ENCODE measurements around the gene MYL9. TPM values are rescaled to one million over a fixed set of nuclear protein-coding genes. Genes with fewer than 3 reads are reported as not detected.

MYL9 gene
- total RNA-seq, 1 experiment from 2014 or later, result 49.3 TPM

DNA sequence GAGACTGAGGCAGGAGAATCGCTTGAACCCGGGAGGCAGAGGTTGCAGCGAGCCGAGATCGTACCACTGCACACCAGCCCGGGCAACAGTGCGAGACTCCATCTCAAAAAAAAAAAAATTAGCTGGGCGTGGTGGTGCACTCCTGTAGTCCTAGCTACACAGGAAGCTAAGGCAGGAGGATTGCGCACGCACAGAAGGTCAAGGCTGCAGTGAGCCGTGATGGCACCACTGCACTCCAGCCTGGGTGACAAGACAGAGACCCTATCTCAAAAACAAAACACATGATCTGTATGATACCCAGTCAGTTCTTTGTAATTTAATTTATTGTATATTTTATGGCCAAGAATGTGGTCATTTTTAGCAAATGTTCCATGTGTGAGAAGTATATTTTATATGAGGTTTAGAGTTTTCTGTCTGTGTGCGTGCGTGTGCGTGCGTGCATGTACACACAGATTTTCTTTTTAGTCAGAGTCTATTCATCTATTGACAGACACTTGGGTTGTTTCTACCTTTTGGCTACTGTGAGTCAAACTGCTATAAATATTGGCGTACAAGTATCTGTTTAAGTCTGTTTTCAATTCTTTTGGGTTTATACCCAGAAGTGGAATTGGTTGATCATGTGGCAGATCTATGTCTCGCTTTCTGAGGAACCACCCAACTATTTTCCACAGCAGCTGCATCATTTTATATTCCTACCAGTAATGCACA is 22.2 kb upstream of the MYL9 start:
- Histone ChIP-seq H3K36me3 (ENCODE audit: control insufficient read depth in 1 of 2, insufficient read depth in 2 of 2, low read length in 2 of 2) (peaks cover 0 to 2% of the 10 kb centered on the region in 2 experiments; a peak in 2 of 4 replicates), H3K9ac (ENCODE audit: low read length) (no peak overlapping the region), H3K79me2 (ENCODE audit: insufficient read depth, low read length) (no peaks in the 10 kb centered on the region), H3K9me2 (ENCODE audit: insufficient read depth) (no peaks in the 10 kb centered on the region), H3K27me3 (ENCODE audit: insufficient read depth, low read length) (no peaks in the 10 kb centered on the region), H3K27ac (ENCODE audit: low read depth, low read length) (no peak overlapping the region), H4K20me1 (ENCODE audit: insufficient read depth) (no peaks in the 10 kb centered on the region), H3K4me2 (ENCODE audit: low read length) (no peak overlapping the region), H3K4me1 (ENCODE audit: control insufficient read depth in 1 of 2, insufficient read depth in 2 of 2, low read length in 2 of 2) (no peaks in the 10 kb centered on the region), H3K9me3 (ENCODE audit: control insufficient read depth in 1 of 2, insufficient read depth in 1 of 2, low read depth in 1 of 2, low read length in 2 of 2) (no peaks in the 10 kb centered on the region), H2AFZ (ENCODE audit: low read depth, low read length, poor library complexity, severe bottlenecking) (no peak overlapping the region), H3K4me3 (replicated peaks in 1 of 2; ENCODE audit: low read depth in 1 of 2, low read length in 2 of 2) (no peak overlapping the region)
- no peak for DNase-seq (ENCODE audit: low read depth, low spot score)
- RAD21 ChIA-PET (ENCODE audit: low non-redundant PET in 1 of 2, low total read pairs in 2 of 2, uncharacterized antibody in 2 of 2, unreplicated experiment in 2 of 2), result no interaction called here
- CTCF ChIA-PET, result interaction anchor here (1.4 to 1.6 kb wide), 2 partner anchors 13 to 14 kb away, joined by 5 read pairs; no protein-coding TSS in a partner anchor
- BruUV-seq (replicated peaks), result no TSS peak
- POLR2A ChIA-PET, result no interaction called here
- intact Hi-C loops (cut with micrococcal nuclease), result no loop called here
- TF ChIP-seq SRF (IDR thresholded peaks at IDR 0.05; ENCODE audit: low read depth) (no peak), SIN3A (IDR thresholded peaks at IDR 0.05; ENCODE audit: low read depth) (no peak)
- TF ChIP-seq, protein P1, sequence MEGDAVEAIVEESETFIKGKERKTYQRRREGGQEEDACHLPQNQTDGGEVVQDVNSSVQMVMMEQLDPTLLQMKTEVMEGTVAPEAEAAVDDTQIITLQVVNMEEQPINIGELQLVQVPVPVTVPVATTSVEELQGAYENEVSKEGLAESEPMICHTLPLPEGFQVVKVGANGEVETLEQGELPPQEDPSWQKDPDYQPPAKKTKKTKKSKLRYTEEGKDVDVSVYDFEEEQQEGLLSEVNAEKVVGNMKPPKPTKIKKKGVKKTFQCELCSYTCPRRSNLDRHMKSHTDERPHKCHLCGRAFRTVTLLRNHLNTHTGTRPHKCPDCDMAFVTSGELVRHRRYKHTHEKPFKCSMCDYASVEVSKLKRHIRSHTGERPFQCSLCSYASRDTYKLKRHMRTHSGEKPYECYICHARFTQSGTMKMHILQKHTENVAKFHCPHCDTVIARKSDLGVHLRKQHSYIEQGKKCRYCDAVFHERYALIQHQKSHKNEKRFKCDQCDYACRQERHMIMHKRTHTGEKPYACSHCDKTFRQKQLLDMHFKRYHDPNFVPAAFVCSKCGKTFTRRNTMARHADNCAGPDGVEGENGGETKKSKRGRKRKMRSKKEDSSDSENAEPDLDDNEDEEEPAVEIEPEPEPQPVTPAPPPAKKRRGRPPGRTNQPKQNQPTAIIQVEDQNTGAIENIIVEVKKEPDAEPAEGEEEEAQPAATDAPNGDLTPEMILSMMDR (IDR thresholded peaks at IDR 0.05 in 2 of 3, conservative IDR thresholded peaks at IDR 0.05 in 1 of 3; ENCODE audit: borderline replicate concordance in 1 of 3, insufficient read depth in 1 of 3, low read depth in 2 of 3, low read length in 2 of 3), result no peak
- TF ChIP-seq, protein P2, sequence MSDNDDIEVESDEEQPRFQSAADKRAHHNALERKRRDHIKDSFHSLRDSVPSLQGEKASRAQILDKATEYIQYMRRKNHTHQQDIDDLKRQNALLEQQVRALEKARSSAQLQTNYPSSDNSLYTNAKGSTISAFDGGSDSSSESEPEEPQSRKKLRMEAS (IDR thresholded peaks at IDR 0.05), result no peak
- no peak for ATAC-seq

GRCh38 chr20:36519944-36520343 is 21.4 kb upstream of the MYL9 start:
- no peak for DNase-seq (ENCODE audit: low read depth, low spot score)
- ChIA-PET CTCF (no interaction called here), POLR2A (no interaction called here), RAD21 (ENCODE audit: low non-redundant PET in 1 of 2, low total read pairs in 2 of 2, uncharacterized antibody in 2 of 2, unreplicated experiment in 2 of 2) (no interaction called here)
- intact Hi-C loops (cut with micrococcal nuclease), result no loop called here
- Histone ChIP-seq H3K4me3 (replicated peaks in 1 of 2; ENCODE audit: low read depth in 1 of 2, low read length in 2 of 2) (no peak overlapping the region), H3K9me3 (ENCODE audit: control insufficient read depth in 1 of 2, insufficient read depth in 1 of 2, low read depth in 1 of 2, low read length in 2 of 2) (no peaks in the 10 kb centered on the region), H3K27me3 (ENCODE audit: insufficient read depth, low read length) (no peaks in the 10 kb centered on the region), H3K27ac (ENCODE audit: low read depth, low read length) (no peak overlapping the region), H3K9ac (ENCODE audit: low read length) (no peak overlapping the region), H4K20me1 (ENCODE audit: insufficient read depth) (no peaks in the 10 kb centered on the region), H3K36me3 (ENCODE audit: control insufficient read depth in 1 of 2, insufficient read depth in 2 of 2, low read length in 2 of 2) (peaks cover 0 to 4% of the 10 kb centered on the region in 2 experiments; a peak in 2 of 4 replicates), H3K4me2 (ENCODE audit: low read length) (no peak overlapping the region), H3K79me2 (ENCODE audit: insufficient read depth, low read length) (no peaks in the 10 kb centered on the region), H3K9me2 (ENCODE audit: insufficient read depth) (no peaks in the 10 kb centered on the region), H3K4me1 (ENCODE audit: control insufficient read depth in 1 of 2, insufficient read depth in 2 of 2, low read length in 2 of 2) (no peaks in the 10 kb centered on the region), H2AFZ (ENCODE audit: low read depth, low read length, poor library complexity, severe bottlenecking) (no peak overlapping the region)
- no peak for ATAC-seq
- BruUV-seq (replicated peaks), result no TSS peak
- no peak for TF ChIP-seq YY1 (IDR thresholded peaks at IDR 0.05; ENCODE audit: extremely low read depth, insufficient replicate concordance, low read depth, low read length)
- TF ChIP-seq TCF7L2 (IDR thresholded peaks at IDR 0.05; ENCODE audit: borderline replicate concordance, extremely low read depth, insufficient read depth, insufficient read length), result no peak
- no peak for TF ChIP-seq EGR1 (IDR thresholded peaks at IDR 0.05; ENCODE audit: low read depth)
- no peak for TF ChIP-seq EZH2 (IDR thresholded peaks at IDR 0.05)
- TF ChIP-seq, protein P2 (IDR thresholded peaks at IDR 0.05), result no peak
- no peak for TF ChIP-seq POLR2AphosphoS5 (IDR thresholded peaks at IDR 0.05; ENCODE audit: low read depth, low read length)
- no peak for TF ChIP-seq CBX3 (IDR thresholded peaks at IDR 0.05; ENCODE audit: low read depth)
- TF ChIP-seq SIN3A (IDR thresholded peaks at IDR 0.05; ENCODE audit: low read depth), result no peak
- TF ChIP-seq, protein P3, sequence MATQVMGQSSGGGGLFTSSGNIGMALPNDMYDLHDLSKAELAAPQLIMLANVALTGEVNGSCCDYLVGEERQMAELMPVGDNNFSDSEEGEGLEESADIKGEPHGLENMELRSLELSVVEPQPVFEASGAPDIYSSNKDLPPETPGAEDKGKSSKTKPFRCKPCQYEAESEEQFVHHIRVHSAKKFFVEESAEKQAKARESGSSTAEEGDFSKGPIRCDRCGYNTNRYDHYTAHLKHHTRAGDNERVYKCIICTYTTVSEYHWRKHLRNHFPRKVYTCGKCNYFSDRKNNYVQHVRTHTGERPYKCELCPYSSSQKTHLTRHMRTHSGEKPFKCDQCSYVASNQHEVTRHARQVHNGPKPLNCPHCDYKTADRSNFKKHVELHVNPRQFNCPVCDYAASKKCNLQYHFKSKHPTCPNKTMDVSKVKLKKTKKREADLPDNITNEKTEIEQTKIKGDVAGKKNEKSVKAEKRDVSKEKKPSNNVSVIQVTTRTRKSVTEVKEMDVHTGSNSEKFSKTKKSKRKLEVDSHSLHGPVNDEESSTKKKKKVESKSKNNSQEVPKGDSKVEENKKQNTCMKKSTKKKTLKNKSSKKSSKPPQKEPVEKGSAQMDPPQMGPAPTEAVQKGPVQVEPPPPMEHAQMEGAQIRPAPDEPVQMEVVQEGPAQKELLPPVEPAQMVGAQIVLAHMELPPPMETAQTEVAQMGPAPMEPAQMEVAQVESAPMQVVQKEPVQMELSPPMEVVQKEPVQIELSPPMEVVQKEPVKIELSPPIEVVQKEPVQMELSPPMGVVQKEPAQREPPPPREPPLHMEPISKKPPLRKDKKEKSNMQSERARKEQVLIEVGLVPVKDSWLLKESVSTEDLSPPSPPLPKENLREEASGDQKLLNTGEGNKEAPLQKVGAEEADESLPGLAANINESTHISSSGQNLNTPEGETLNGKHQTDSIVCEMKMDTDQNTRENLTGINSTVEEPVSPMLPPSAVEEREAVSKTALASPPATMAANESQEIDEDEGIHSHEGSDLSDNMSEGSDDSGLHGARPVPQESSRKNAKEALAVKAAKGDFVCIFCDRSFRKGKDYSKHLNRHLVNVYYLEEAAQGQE (IDR thresholded peaks at IDR 0.05; ENCODE audit: low read depth), result no peak

All from HCT116 (cell line).